SK-N-SH (cell line): ENCODE data around the gene TSKS. TPM values are rescaled to one million over a fixed set of nuclear protein-coding genes. Genes with fewer than 3 reads are reported as not detected.

Experiments
- CTCF ChIA-PET: fragments of 300-600, 350-600 bp; formaldehyde crosslinking; extraction: SDS; loops from one replicate; lab custom pipeline; 2021; lab: Yijun Ruan, JAX
- POLR2A ChIA-PET: fragments of 350-600 bp; sonication (Branson Sonifier 250); formaldehyde crosslinking; extraction: SDS; loops from one replicate; lab custom pipeline; 2020; ENCODE audit warnings: antibody characterized with exemption, inconsistent platforms; lab: Yijun Ruan, JAX
- DNase-seq: peaks from one replicate; pipeline ENCODE4 v3.0.0; 2012
- H2AFZ ChIP-seq: fragments of 200-600 bp; sonication (generic); 2 replicates; pipeline ENCODE4 v1.8.1; 2016; ENCODE audit warnings: antibody characterized with exemption, mild to moderate bottlenecking, low read depth
- H3F3A ChIP-seq: fragments of 200-600 bp; sonication (generic); replicated peaks from 2 replicates; pipeline ENCODE3; 2016; ENCODE audit warnings: antibody characterized with exemption, mild to moderate bottlenecking; ENCODE audit not compliant: insufficient read depth
- H3K27ac ChIP-seq, 2 experiments: fragments of 200-500 bp in 1 of 2; fragments of 200-600 bp in 1 of 2; sonication (Bioruptor generic) in 1 of 2; sonication (generic), shearing (Covaris generic) in 1 of 2; 2 replicates each; pipeline versions ENCODE4 v1.5.1 to v1.6.1; 2014 to 2016; ENCODE audit warnings: low read depth in 2 of 2, inconsistent platforms in 1 of 2, low read length in 1 of 2, mild to moderate bottlenecking in 1 of 2, mixed read lengths in 1 of 2
- H3K27me3 ChIP-seq: fragments of 200-600 bp; sonication (generic), shearing (Covaris generic); 2 replicates; pipeline ENCODE4 v1.6.1; 2016; ENCODE audit warnings: mixed run types; ENCODE audit not compliant: insufficient read depth
- H3K36me3 ChIP-seq, 2 experiments: fragments of 200-500 bp in 1 of 2; fragments of 200-600 bp in 1 of 2; sonication (Bioruptor generic) in 1 of 2; sonication (generic) in 1 of 2; replicated peaks in 1 of 2; 2 replicates each; pipeline versions ENCODE3 to v1.5.1; 2014 to 2016; ENCODE audit warnings: low read length in 1 of 2, mild to moderate bottlenecking in 1 of 2; ENCODE audit not compliant: insufficient read depth in 2 of 2, control insufficient read depth in 1 of 2
- H3K4me1 ChIP-seq, 2 experiments: fragments of 200-500 bp in 1 of 2; fragments of 200-600 bp in 1 of 2; sonication (Bioruptor generic) in 1 of 2; sonication (generic), shearing (Covaris generic) in 1 of 2; 2 replicates each; pipeline versions ENCODE4 v1.5.1 to v1.6.1; 2014 to 2016; ENCODE audit warnings: low read depth in 1 of 2, low read length in 1 of 2, mixed run types in 1 of 2; ENCODE audit not compliant: insufficient read depth in 2 of 2, control insufficient read depth in 1 of 2
- H3K4me2 ChIP-seq: fragments of 200-600 bp; sonication (generic), shearing (Covaris generic); 2 replicates; pipeline ENCODE4 v1.6.1; 2017; ENCODE audit warnings: mixed run types
- H3K4me3 ChIP-seq, 2 experiments: fragments of 200-500 bp in 1 of 2; fragments of 200-600 bp in 1 of 2; sonication (Bioruptor generic) in 1 of 2; sonication (generic), shearing (Covaris generic) in 1 of 2; 2 replicates each; pipeline versions ENCODE4 v1.5.1 to v1.8.1; 2014 to 2016; ENCODE audit warnings: low read depth in 2 of 2, inconsistent platforms in 1 of 2, low read length in 1 of 2, mild to moderate bottlenecking in 1 of 2, mixed read lengths in 1 of 2, moderate library complexity in 1 of 2
- H3K79me2 ChIP-seq: fragments of 200-600 bp; sonication (generic); 2 replicates; pipeline ENCODE4 v1.8.1; 2017; ENCODE audit warnings: mild to moderate bottlenecking; ENCODE audit not compliant: insufficient read depth
- H3K9ac ChIP-seq: fragments of 200-600 bp; sonication (generic); 2 replicates; pipeline ENCODE4 v1.6.1; 2017; ENCODE audit warnings: mixed run types
- H3K9me2 ChIP-seq: fragments of 200-600 bp; sonication (generic); 2 replicates; pipeline ENCODE4 v1.6.1; 2017; ENCODE audit warnings: mixed run types
- H3K9me3 ChIP-seq: fragments of 200-600 bp; sonication (generic); 2 replicates; pipeline ENCODE4 v1.6.1; 2017; ENCODE audit warnings: mixed run types, mild to moderate bottlenecking, moderate library complexity
- H4K20me1 ChIP-seq: fragments of 200-600 bp; sonication (generic); 2 replicates; pipeline ENCODE4 v1.6.1; 2017; ENCODE audit warnings: mild to moderate bottlenecking, mixed run types; ENCODE audit not compliant: insufficient read depth
- CHD2 ChIP-seq: fragments of 150-350 bp; IDR thresholded peaks from 2 replicates; pipeline ENCODE4 v1.6.1; 2018; ENCODE audit warnings: low read length; ENCODE audit not compliant: partially characterized antibody
- ELF1 ChIP-seq: IDR thresholded peaks from 2 replicates; pipeline ENCODE4 v1.4.0; 2012
- EP300 ChIP-seq, 2 experiments: IDR thresholded peaks; 2 replicates each; pipeline versions ENCODE4 v1.4.0 to v1.6.1; 2012; ENCODE audit warnings: borderline replicate concordance in 1 of 2, low read depth in 1 of 2, low read length in 1 of 2
- FOXJ3 ChIP-seq: sonication (generic); formaldehyde crosslinking; IDR thresholded peaks from 2 replicates; pipeline ENCODE4 v1.5.1; 2020; ENCODE audit warnings: mild to moderate bottlenecking, missing genetic modification reagents
- GABPA ChIP-seq: IDR thresholded peaks from 2 replicates; pipeline ENCODE4 v1.4.0; 2012; ENCODE audit warnings: low read depth, mild to moderate bottlenecking
- GATA2 ChIP-seq: sonication (generic); formaldehyde crosslinking; IDR thresholded peaks from 2 replicates; pipeline ENCODE4 v1.5.0; 2020; ENCODE audit warnings: mild to moderate bottlenecking, missing genetic modification reagents
- IRF3 ChIP-seq: fragments of 150-350 bp; IDR thresholded peaks from 2 replicates; pipeline ENCODE4 v1.6.1; 2016; ENCODE audit warnings: mild to moderate bottlenecking, low read depth, low read length
- MAX ChIP-seq: IDR thresholded peaks from 2 replicates; pipeline ENCODE4 v1.4.0; 2012; ENCODE audit warnings: low read depth
- MEF2A ChIP-seq: IDR thresholded peaks from 2 replicates; pipeline ENCODE4 v1.4.0; 2012; ENCODE audit warnings: low read depth, borderline replicate concordance
- MXI1 ChIP-seq: IDR thresholded peaks from 2 replicates; pipeline ENCODE4 v1.6.1; 2012; ENCODE audit warnings: mild to moderate bottlenecking, low read depth, low read length, improper control_type of control experiment
- NFIC ChIP-seq: IDR thresholded peaks from 2 replicates; pipeline ENCODE4 v1.4.0; 2012; ENCODE audit warnings: borderline replicate concordance
- NRF1 ChIP-seq: IDR thresholded peaks from 2 replicates; pipeline ENCODE4 v1.6.1; 2012; ENCODE audit warnings: low read depth, mild to moderate bottlenecking, low read length
- POLR2AphosphoS5 ChIP-seq: IDR thresholded peaks from 2 replicates; pipeline ENCODE4 v1.6.1; 2012; ENCODE audit warnings: low read depth, low read length
- RCOR1 ChIP-seq: fragments of 150-350 bp; IDR thresholded peaks from 2 replicates; pipeline ENCODE4 v1.6.1; 2017; ENCODE audit warnings: antibody characterized with exemption, low read length
- RFX5 ChIP-seq: IDR thresholded peaks from 2 replicates; pipeline ENCODE4 v1.6.1; 2012; ENCODE audit warnings: mild to moderate bottlenecking, improper control_type of control experiment, low read length
- RXRA ChIP-seq: IDR thresholded peaks from 2 replicates; pipeline ENCODE4 v1.4.0; 2012; ENCODE audit warnings: low read depth, mild to moderate bottlenecking, borderline replicate concordance
- SIN3A ChIP-seq: IDR thresholded peaks from 2 replicates; pipeline ENCODE4 v1.6.1; 2012; ENCODE audit warnings: low read depth, mild to moderate bottlenecking, low read length, moderate library complexity, borderline replicate concordance
- TAF1 ChIP-seq: IDR thresholded peaks from 2 replicates; pipeline ENCODE4 v1.6.1; 2012; ENCODE audit warnings: low read depth, mild to moderate bottlenecking, low read length, moderate library complexity, borderline replicate concordance
- TCF12 ChIP-seq: IDR thresholded peaks from 2 replicates; pipeline ENCODE4 v1.4.0; 2012
- TEAD4 ChIP-seq: IDR thresholded peaks from 2 replicates; pipeline ENCODE4 v1.4.0; 2012; ENCODE audit warnings: mild to moderate bottlenecking, borderline replicate concordance; ENCODE audit not compliant: insufficient read depth
- USF1 ChIP-seq: IDR thresholded peaks from 2 replicates; pipeline ENCODE4 v1.4.0; 2012; ENCODE audit warnings: low read depth, borderline replicate concordance
- YY1 ChIP-seq: IDR thresholded peaks from 2 replicates; pipeline ENCODE4 v1.4.0; 2012; ENCODE audit warnings: low read depth, mild to moderate bottlenecking
- ZBTB33 ChIP-seq: IDR thresholded peaks from 2 replicates; pipeline ENCODE4 v1.4.0; 2012; ENCODE audit warnings: low read depth, borderline replicate concordance
- WGBS: methylation state at CpG from one replicate; pipeline ENCODE4 v1.1.6; 2017; ENCODE audit warnings: low lambda C conversion rate; 5-methylcytosine and 5-hydroxymethylcytosine counted together
- polyA plus RNA-seq, 3 experiments: library from polyadenylated mRNA; depleted of rRNA; stranded (reverse); fragments of >200 nt; gene quantifications; 2 replicates each; pipeline ENCODE4 v1.2.3, GENCODE V29; 2012

The TSKS gene
- polyA plus RNA-seq, 1 of the 3 experiments (the other 2 are of a cell fraction), result not detected

GRCh38 chr19:49744946-49745381, 18.1 kb downstream of the TSKS start:
- Histone ChIP-seq H3F3A (peaks cover 2% of the 10 kb centered on the region), H3K27ac (no peak overlapping the region), H4K20me1 (no peaks in the 10 kb centered on the region), H3K27me3 (no peaks in the 10 kb centered on the region), H3K4me2 (no peak overlapping the region), H3K4me3 (no peak overlapping the region), H2AFZ (no peak overlapping the region), H3K9me3 (no peaks in the 10 kb centered on the region), H3K9me2 (no peaks in the 10 kb centered on the region), H3K4me1 (no peaks in the 10 kb centered on the region), H3K36me3 (no peaks in the 10 kb centered on the region), H3K79me2 (no peaks in the 10 kb centered on the region), H3K9ac (no peak overlapping the region)
- no peak for DNase-seq
- WGBS, result 89% methylated on average over 23 of the region's 23 CpGs
- CTCF ChIA-PET, result no interaction called here
- POLR2A ChIA-PET, result no interaction called here
- no peak for TF ChIP-seq MXI1
- no peak for TF ChIP-seq ELF1
- no peak for TF ChIP-seq TCF12
- TF ChIP-seq SIN3A, result no peak
- TF ChIP-seq NFIC, result no peak
- TF ChIP-seq RFX5, result no peak
- no peak for TF ChIP-seq RXRA
- no peak for TF ChIP-seq GABPA
- no peak for TF ChIP-seq POLR2AphosphoS5
- TF ChIP-seq NRF1, result no peak
- TF ChIP-seq EP300 (IDR thresholded peaks at IDR 0.05; ENCODE audit: borderline replicate concordance in 1 of 2, low read depth in 1 of 2, low read length in 1 of 2), result no peak
- TF ChIP-seq USF1, result no peak
- no peak for TF ChIP-seq CHD2
- no peak for TF ChIP-seq IRF3
- TF ChIP-seq MAX, result no peak

DNA sequence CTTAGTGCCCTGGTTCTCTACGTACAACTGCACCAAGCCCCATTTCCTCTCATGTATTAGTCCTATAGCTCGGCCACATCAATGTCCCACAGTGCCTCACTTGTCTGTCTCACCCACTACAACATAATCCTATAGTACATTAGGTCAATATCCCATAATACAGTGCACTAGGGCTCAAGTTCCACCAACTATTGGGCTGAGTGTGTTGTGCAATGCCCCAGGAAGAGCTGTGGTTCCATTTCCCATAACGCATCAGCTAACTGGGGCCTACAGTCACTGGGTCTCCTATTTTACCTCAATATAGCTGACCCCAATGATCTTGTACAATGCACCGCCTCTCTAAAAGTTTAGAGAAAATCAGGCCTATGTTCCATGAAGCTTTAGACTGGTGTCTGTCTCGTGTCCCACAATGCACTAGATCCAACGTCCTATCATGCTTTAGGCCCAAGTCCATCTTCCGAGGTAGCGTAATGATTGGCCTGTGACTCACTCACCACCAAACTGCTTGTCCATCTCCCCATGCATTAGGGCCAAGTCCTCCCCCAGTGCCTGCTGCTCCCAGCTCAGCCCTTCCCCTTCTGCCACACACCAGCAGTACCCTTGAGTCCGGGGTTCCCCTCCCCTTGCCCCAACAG, 21.8 kb downstream of the TSKS start:
- no peak overlapping the region for H2AFZ ChIP-seq
- no peaks in the 10 kb centered on the region for H4K20me1 ChIP-seq
- H3K4me2 ChIP-seq, result no peak overlapping the region
- H3K4me1 ChIP-seq, result no peaks in the 10 kb centered on the region
- ChIA-PET CTCF (interaction anchor here (0.7 to 0.9 kb wide), 2 partner anchors 9 to 24 kb away, joined by 3 to 4 read pairs; no protein-coding TSS in a partner anchor), POLR2A (no interaction called here)
- no peaks in the 10 kb centered on the region for H3K36me3 ChIP-seq
- H3K9me2 ChIP-seq, result no peaks in the 10 kb centered on the region
- H3K9ac ChIP-seq, result no peak overlapping the region
- no peaks in the 10 kb centered on the region for H3K79me2 ChIP-seq
- no peaks in the 10 kb centered on the region for H3K9me3 ChIP-seq
- TF ChIP-seq ZBTB33 (no peak), CHD2 (no peak), GATA2 (CRISPR knock-in tag) (no peak), GABPA (no peak), EP300 (IDR thresholded peaks at IDR 0.05; ENCODE audit: borderline replicate concordance in 1 of 2, low read depth in 1 of 2, low read length in 1 of 2) (no peak), NFIC (no peak), YY1 (no peak), TEAD4 (no peak), RXRA (no peak), MEF2A (no peak), TAF1 (no peak), RCOR1 (no peak), FOXJ3 (CRISPR knock-in tag) (no peak)
- 90% methylated on average over 9 of the region's 9 CpGs for WGBS
- no peak overlapping the region for H3K4me3 ChIP-seq
- DNase-seq, result no peak
- H3K27ac ChIP-seq, result no peak overlapping the region
- no peaks in the 10 kb centered on the region for H3K27me3 ChIP-seq
- peaks cover 3% of the 10 kb centered on the region for H3F3A ChIP-seq
